SK-N-SH (cell line): ENCODE results near the gene CSN1S1.

Experiments used
- CHD2 ChIP-seq: fragments of 150-350 bp; IDR thresholded peaks from 2 replicates; pipeline ENCODE4 v1.6.1; 2018; ENCODE audit warnings: low read length; ENCODE audit not compliant: partially characterized antibody
- CTCF ChIP-seq: fragments of 200-600 bp; sonication (generic); IDR thresholded peaks from 2 replicates; pipeline ENCODE4 v1.6.1; 2017; ENCODE audit warnings: antibody characterized with exemption, mild to moderate bottlenecking, moderate library complexity
- EP300 ChIP-seq, 2 experiments: IDR thresholded peaks; 2 replicates each; pipeline versions ENCODE4 v1.4.0 to v1.6.1; 2012; ENCODE audit warnings: borderline replicate concordance in 1 of 2, low read depth in 1 of 2, low read length in 1 of 2
- SMC3 ChIP-seq: IDR thresholded peaks from 2 replicates; pipeline ENCODE4 v1.6.1; 2012; ENCODE audit warnings: low read depth, low read length, improper control_type of control experiment
- USF2 ChIP-seq: fragments of 150-350 bp; IDR thresholded peaks from 2 replicates; pipeline ENCODE4 v1.6.1; 2017; ENCODE audit warnings: antibody characterized with exemption, low read length, low read depth, borderline replicate concordance

GRCh38 chr4:69894721-69895120, 36.1 kb upstream of the CSN1S1 start:
- TF ChIP-seq CTCF: no peak
- no peak for TF ChIP-seq SMC3
- TF ChIP-seq EP300 (IDR thresholded peaks at IDR 0.05; ENCODE audit: borderline replicate concordance in 1 of 2, low read depth in 1 of 2, low read length in 1 of 2): no peak
- TF ChIP-seq USF2: no peak
- TF ChIP-seq CHD2: no peak
